Measurements from ENCODE around the gene SF3B2.

GRCh38 chr11:66115638-66116301 lies 63.6 kb downstream of the SF3B2 start:
- TF ChIP-seq CTCF (IDR thresholded peaks at IDR 0.05; ENCODE audit: low read depth, low read length), result no peak
- TF ChIP-seq EZH2phosphoT487 (IDR thresholded peaks at IDR 0.05; ENCODE audit: low read depth), result no peak
